T-helper 1 cell treated with Interleukin-12 subunit alpha and Interleukin-12 subunit beta and Interleukin-4 antibody, amounts not matched to agents 30 μg/mL and 1 μg/mL, for 36 hours (primary cell): Measurements from ENCODE around the gene MBOAT2.

ENCODE experiments used
- H3K27ac Mint-ChIP-seq: one replicate; pipeline ENCODE4 v1.8.0; 2021; ENCODE audit warnings: mild to moderate bottlenecking, mixed read lengths
- H3K27me3 Mint-ChIP-seq: one replicate; pipeline ENCODE4 v1.8.0; 2021; ENCODE audit warnings: low read depth, mixed read lengths
- H3K36me3 Mint-ChIP-seq: one replicate; pipeline ENCODE4 v1.8.0; 2021; ENCODE audit warnings: low read depth, mixed read lengths
- H3K4me1 Mint-ChIP-seq: one replicate; pipeline ENCODE4 v1.8.0; 2021; ENCODE audit warnings: low read depth, mixed read lengths
- H3K4me3 Mint-ChIP-seq: one replicate; pipeline ENCODE4 v1.8.0; 2021; ENCODE audit warnings: mild to moderate bottlenecking, moderate library complexity, mixed read lengths
- H3K9me3 Mint-ChIP-seq: one replicate; pipeline ENCODE4 v1.8.0; 2021; ENCODE audit warnings: mixed read lengths

Gene MBOAT2

DNA sequence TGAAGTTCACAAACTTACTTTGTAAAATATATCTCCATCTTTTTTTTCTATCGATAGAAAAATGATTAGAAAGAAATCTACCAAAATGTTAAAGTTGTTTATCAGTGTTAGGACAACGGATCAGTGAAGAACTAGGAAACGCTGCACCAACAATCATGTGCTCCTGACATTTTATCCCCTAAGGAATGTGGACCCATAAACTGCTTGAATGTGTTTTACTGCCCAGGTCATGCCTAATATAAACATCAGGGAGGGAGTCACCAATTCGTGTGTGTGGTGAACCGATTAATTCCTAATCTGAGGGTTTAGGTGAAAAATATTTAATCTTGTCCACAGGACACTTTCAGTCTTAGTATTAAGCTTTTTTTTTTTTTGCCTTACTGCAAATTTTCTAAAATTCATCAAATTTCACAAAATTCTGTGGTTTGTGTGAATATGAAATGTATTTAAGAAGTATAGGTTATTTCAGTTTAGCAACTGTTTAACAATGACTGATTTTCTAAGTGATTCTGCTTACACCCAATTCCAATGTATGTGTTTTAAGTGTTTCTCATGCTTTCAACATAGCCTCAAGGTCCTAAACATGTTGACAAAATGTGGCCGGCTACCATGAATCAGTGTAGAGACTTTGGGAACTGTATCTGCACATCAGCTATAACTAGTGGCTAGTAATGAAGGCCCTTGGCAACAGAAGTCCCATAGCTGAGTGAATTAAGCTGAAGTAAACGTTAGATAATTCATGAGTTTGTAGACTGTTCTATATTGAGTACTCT is 155.0 kb downstream of the MBOAT2 start:
- peaks cover 41% of the 10 kb centered on the region for H3K27me3 Mint-ChIP-seq
- H3K27ac Mint-ChIP-seq, result no peak overlapping the region
- H3K9me3 Mint-ChIP-seq, result no peaks in the 10 kb centered on the region
- H3K4me1 Mint-ChIP-seq, result no peaks in the 10 kb centered on the region
- no peak overlapping the region for H3K4me3 Mint-ChIP-seq
- no peaks in the 10 kb centered on the region for H3K36me3 Mint-ChIP-seq

GRCh38 chr2:8847400-8847799 is 156.1 kb downstream of the MBOAT2 start:
- H3K36me3 Mint-ChIP-seq, result no peaks in the 10 kb centered on the region
- H3K9me3 Mint-ChIP-seq, result no peaks in the 10 kb centered on the region
- no peak overlapping the region for H3K4me3 Mint-ChIP-seq
- H3K27me3 Mint-ChIP-seq, result peaks cover 31% of the 10 kb centered on the region
- no peaks in the 10 kb centered on the region for H3K4me1 Mint-ChIP-seq
- H3K27ac Mint-ChIP-seq, result no peak overlapping the region

- Mint-ChIP-seq H3K4me1 (peaks cover 2% of the 10 kb centered on the region), H3K27me3 (peaks cover 33% of the 10 kb centered on the region), H3K36me3 (peaks cover 2% of the 10 kb centered on the region), H3K4me3 (no peak overlapping the region), H3K27ac (no peak overlapping the region), H3K9me3 (no peaks in the 10 kb centered on the region)
Measured at GRCh38 chr2:8841932-8842331, 161.6 kb downstream of the MBOAT2 start.

- H3K27ac Mint-ChIP-seq, result no peak overlapping the region
- no peaks in the 10 kb centered on the region for H3K9me3 Mint-ChIP-seq
- H3K36me3 Mint-ChIP-seq, result peaks cover 2% of the 10 kb centered on the region
- H3K27me3 Mint-ChIP-seq, result peaks cover 22% of the 10 kb centered on the region
- peaks cover 12% of the 10 kb centered on the region for H3K4me1 Mint-ChIP-seq
- H3K4me3 Mint-ChIP-seq, result no peak overlapping the region
Measured at GRCh38 chr2:8840475-8841091, 162.9 kb downstream of the MBOAT2 start.

DNA sequence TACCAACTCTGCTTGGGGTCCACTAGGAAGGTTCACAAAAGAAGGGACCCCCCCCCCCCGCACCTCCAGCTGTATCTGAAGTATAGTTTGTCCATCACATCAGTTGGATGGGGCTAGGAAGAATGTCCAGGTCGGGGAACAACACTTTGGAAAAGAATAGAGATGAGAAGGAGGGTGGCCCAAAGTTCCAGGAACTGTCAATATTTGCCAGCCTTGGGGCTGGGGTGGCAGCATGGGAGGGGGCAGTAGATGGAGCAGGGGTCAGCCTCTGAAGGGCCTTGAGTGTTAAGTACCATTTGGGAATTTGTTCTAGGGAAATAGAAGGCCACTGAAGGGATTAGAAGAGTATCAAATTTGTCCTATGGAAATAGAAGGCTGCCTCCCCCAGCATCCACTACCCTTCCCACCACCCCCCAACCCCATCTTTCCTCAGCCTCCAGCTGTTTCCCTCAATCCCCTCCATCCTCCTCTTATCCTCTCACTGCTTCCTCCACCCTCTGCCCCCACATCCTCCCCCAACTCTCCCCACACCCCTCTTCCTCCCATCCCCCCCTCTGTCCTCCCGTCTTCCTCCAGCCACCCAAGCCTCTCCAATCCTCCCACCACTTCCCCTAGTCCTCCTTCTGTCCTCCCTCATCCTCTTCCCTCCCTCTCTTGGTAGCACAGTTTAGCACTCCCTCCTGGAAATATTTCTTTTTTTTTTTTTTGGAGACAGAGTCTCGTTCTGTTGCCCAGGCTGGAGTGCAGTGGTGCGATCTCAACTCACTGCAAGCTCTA is 164.1 kb downstream of the MBOAT2 start:
- H3K9me3 Mint-ChIP-seq, result no peaks in the 10 kb centered on the region
- H3K36me3 Mint-ChIP-seq, result peaks cover 2% of the 10 kb centered on the region
- H3K4me3 Mint-ChIP-seq, result no peak overlapping the region
- H3K27ac Mint-ChIP-seq, result no peak overlapping the region
- H3K27me3 Mint-ChIP-seq, result peaks cover 14% of the 10 kb centered on the region
- H3K4me1 Mint-ChIP-seq, result peaks cover 20% of the 10 kb centered on the region

- H3K27ac Mint-ChIP-seq, result no peak overlapping the region
- peak overlapping the region; percentile 49 for H3K4me3 Mint-ChIP-seq
- H3K4me1 Mint-ChIP-seq, result peaks cover 28% of the 10 kb centered on the region
- peaks cover 6% of the 10 kb centered on the region for H3K36me3 Mint-ChIP-seq
- peaks cover 10% of the 10 kb centered on the region for H3K27me3 Mint-ChIP-seq
- no peaks in the 10 kb centered on the region for H3K9me3 Mint-ChIP-seq
Measured at GRCh38 chr2:8837795-8838140, 165.7 kb downstream of the MBOAT2 start.

- H3K4me1 Mint-ChIP-seq, result peaks cover 31% of the 10 kb centered on the region
- H3K27me3 Mint-ChIP-seq, result peaks cover 10% of the 10 kb centered on the region
- peak within 1 kb of the TSS; percentile 100 for H3K4me3 Mint-ChIP-seq
- no peaks in the 10 kb centered on the region for H3K9me3 Mint-ChIP-seq
- peak within 1 kb of the TSS; percentile 99 for H3K27ac Mint-ChIP-seq
- H3K36me3 Mint-ChIP-seq, result peaks cover 6% of the 10 kb centered on the region
Measured at GRCh38 chr2:8836971-8837794, 166.3 kb downstream of the MBOAT2 start, which contains the start of gene KIDINS220. TSS of gene KIDINS220 (minus strand) at chr2:8837613. CDS start at chr2:8827093, 10,520 bp downstream.

GRCh38 chr2:8835279-8835678 is 168.2 kb downstream of the MBOAT2 start:
- Mint-ChIP-seq H3K9me3 (no peaks in the 10 kb centered on the region), H3K4me1 (peaks cover 37% of the 10 kb centered on the region), H3K36me3 (peaks cover 6% of the 10 kb centered on the region), H3K4me3 (peak overlapping the region; percentile 100), H3K27me3 (peaks cover 10% of the 10 kb centered on the region), H3K27ac (no peak overlapping the region)

DNA sequence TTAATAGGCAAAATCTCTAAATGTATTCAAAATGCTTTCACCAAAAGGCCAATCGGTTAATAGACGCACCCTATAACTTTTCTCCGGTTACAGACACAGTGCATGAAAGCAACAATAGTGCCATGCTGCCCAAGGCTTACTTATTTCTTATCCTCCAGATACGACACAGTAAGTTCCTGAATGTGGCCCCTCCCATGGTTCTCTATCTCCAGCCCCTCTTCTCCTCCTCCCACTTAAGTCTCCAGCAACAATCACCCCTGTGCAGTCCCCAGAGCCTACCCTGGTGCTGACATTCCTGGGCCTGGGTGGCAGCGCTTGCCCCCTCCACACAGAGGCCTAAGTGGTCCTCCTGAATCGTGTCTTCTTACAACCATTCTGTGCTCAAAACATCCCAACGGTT is 169.6 kb downstream of the MBOAT2 start:
- Mint-ChIP-seq H3K36me3 (peaks cover 6% of the 10 kb centered on the region), H3K27ac (no peak overlapping the region), H3K9me3 (no peaks in the 10 kb centered on the region), H3K4me3 (no peak overlapping the region), H3K27me3 (peaks cover 7% of the 10 kb centered on the region), H3K4me1 (peaks cover 38% of the 10 kb centered on the region)

DNA sequence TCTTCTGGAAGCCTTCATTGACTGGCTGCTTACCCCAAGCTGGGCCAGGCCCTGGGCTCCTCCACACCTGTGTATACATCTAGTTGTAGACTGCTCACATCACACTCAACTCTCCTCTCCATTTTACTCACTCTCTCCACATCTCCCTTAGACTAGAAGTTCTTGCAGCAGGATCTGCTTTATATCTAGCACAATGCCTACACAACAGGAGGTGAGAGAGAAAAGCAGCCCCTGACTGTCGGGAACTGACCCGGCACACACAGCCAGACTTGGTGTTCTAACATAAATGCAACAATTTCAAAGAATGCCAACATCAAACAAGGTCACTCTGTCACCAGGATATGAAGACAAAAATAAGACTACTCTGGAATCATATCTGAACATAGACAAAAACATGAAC is 172.0 kb downstream of the MBOAT2 start:
- H3K4me1 Mint-ChIP-seq, result peaks cover 37% of the 10 kb centered on the region
- H3K27me3 Mint-ChIP-seq, result no peaks in the 10 kb centered on the region
- no peak overlapping the region for H3K4me3 Mint-ChIP-seq
- H3K27ac Mint-ChIP-seq, result no peak overlapping the region
- H3K36me3 Mint-ChIP-seq, result peaks cover 8% of the 10 kb centered on the region
- H3K9me3 Mint-ChIP-seq, result no peaks in the 10 kb centered on the region

DNA sequence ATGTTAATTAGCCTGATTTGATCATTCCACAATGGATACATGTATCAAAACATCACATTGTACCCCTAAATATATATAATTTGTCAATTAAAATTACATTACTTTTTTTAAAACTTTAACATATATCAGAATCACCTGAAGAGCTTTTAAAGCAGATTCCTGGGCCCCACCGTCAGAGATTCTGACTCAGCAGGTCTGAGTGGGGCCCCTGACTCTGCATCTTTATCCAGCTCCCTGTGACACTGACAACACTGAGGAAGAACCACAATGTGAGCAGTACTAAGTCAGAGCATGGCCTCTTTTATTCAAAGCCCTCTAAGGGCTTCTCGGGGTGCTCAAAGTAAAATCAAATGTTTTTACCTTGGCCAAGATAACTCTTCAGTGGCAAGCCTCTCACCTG is 175.8 kb downstream of the MBOAT2 start:
- no peak overlapping the region for H3K4me3 Mint-ChIP-seq
- no peak overlapping the region for H3K27ac Mint-ChIP-seq

GRCh38 chr2:8822218-8822617 is 181.3 kb downstream of the MBOAT2 start:
- peaks cover 11% of the 10 kb centered on the region for H3K36me3 Mint-ChIP-seq
- H3K4me1 Mint-ChIP-seq, result no peaks in the 10 kb centered on the region
- H3K4me3 Mint-ChIP-seq, result no peak overlapping the region
- H3K9me3 Mint-ChIP-seq, result no peaks in the 10 kb centered on the region
- no peak overlapping the region for H3K27ac Mint-ChIP-seq
- H3K27me3 Mint-ChIP-seq, result no peaks in the 10 kb centered on the region

More for the DNA sequence above, 175.8 kb downstream of the MBOAT2 start:
- peaks cover 14% of the 10 kb centered on the region for H3K4me1 Mint-ChIP-seq
- H3K36me3 Mint-ChIP-seq, result peaks cover 10% of the 10 kb centered on the region
- no peaks in the 10 kb centered on the region for H3K27me3 Mint-ChIP-seq
- H3K9me3 Mint-ChIP-seq, result no peaks in the 10 kb centered on the region

DNA sequence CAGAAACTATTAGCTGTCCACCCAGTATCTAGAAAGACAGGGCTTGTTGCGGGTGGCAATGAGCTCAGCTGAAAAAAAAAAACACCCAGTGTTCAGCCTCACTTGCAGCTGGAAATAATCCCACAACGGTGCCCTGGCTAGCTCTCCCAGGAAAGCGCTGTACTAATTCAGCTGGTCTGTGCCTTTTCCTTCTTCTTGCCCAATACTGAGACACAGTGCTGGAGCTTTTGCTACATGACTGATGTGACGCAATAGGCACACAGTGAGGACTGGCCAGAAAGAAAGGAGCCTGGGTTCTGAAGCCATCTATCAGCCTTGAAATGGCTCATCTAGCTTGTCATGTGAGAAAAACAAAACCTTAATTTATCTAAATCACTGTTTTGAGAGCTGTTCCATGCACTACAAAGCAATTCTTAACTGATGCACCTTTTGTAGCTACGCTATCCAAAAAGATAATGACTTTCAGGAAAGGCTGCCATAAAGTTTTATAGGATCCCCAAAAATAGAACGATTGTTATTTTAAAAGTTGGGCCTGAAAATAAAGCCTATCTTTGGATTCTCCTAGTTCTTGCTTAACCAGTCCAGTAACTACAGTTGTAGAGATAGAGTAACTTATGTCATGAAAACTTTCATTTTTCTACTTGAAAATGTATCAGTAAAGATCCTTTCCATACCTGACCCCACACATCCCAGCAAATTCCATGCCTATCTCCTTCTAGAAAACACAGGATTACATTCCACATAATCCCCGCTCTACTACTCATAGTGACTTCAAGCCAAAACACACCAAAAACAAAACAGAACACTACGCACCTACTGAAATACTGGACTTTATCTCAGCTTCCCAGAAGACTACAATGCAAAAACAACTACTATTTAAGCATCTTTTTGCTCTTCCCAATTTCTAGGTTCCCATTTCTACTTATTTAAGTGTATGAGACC is 181.9 kb downstream of the MBOAT2 start:
- Mint-ChIP-seq H3K36me3 (peaks cover 10% of the 10 kb centered on the region), H3K4me3 (no peak overlapping the region), H3K27me3 (no peaks in the 10 kb centered on the region), H3K27ac (no peak overlapping the region), H3K4me1 (no peaks in the 10 kb centered on the region), H3K9me3 (no peaks in the 10 kb centered on the region)
